ENCODE data around the gene SPOPL.

DNA sequence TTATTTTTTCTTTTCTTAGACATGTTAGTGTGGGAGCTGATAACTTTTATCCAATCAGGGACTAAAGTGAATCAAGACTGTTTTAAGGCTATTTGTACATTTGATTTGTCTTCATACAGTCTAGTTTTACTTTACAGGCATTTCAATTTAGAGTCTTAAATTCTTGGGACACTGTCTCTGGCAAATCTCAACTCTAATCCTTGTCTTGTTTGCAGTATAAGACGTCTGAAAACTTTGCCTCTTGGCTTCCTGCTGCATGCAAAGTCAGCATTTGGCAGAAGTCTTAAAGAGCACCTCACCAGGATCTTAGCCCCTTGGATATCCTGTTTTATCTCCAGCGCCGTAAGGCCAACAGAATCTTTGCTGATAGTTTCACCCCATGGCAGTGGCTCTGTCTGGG, 30.3 kb downstream of the SPOPL start:
- TF ChIP-seq, protein P1, sequence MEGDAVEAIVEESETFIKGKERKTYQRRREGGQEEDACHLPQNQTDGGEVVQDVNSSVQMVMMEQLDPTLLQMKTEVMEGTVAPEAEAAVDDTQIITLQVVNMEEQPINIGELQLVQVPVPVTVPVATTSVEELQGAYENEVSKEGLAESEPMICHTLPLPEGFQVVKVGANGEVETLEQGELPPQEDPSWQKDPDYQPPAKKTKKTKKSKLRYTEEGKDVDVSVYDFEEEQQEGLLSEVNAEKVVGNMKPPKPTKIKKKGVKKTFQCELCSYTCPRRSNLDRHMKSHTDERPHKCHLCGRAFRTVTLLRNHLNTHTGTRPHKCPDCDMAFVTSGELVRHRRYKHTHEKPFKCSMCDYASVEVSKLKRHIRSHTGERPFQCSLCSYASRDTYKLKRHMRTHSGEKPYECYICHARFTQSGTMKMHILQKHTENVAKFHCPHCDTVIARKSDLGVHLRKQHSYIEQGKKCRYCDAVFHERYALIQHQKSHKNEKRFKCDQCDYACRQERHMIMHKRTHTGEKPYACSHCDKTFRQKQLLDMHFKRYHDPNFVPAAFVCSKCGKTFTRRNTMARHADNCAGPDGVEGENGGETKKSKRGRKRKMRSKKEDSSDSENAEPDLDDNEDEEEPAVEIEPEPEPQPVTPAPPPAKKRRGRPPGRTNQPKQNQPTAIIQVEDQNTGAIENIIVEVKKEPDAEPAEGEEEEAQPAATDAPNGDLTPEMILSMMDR (conservative IDR thresholded peaks at IDR 0.05; ENCODE audit: low read depth, low read length): no peak
- TF ChIP-seq RAD21 (IDR thresholded peaks at IDR 0.05; ENCODE audit: low read length) (no peak), RFX5 (IDR thresholded peaks at IDR 0.05; ENCODE audit: low read depth, low read length) (no peak), MAZ (IDR thresholded peaks at IDR 0.05; ENCODE audit: borderline replicate concordance, low read depth, low read length) (no peak), POLR2A (IDR thresholded peaks at IDR 0.05; ENCODE audit: low read depth, low read length) (no peak)
- TF ChIP-seq, protein P2, sequence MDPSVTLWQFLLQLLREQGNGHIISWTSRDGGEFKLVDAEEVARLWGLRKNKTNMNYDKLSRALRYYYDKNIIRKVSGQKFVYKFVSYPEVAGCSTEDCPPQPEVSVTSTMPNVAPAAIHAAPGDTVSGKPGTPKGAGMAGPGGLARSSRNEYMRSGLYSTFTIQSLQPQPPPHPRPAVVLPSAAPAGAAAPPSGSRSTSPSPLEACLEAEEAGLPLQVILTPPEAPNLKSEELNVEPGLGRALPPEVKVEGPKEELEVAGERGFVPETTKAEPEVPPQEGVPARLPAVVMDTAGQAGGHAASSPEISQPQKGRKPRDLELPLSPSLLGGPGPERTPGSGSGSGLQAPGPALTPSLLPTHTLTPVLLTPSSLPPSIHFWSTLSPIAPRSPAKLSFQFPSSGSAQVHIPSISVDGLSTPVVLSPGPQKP (IDR thresholded peaks at IDR 0.05; ENCODE audit: borderline replicate concordance, low read depth, low read length): no peak
